Posterior cingulate gyrus (tissue), 11 donors: ENCODE data around the gene NPHS2.
A peak's percentile ranks its signal among the peaks of the same experiment; 100 is the strongest.

Experiments used
- DNase-seq, 10 donors: peaks; one replicate each; pipeline versions ENCODE4 v3.0.0 to v3.0.0-alpha.2; 2020 to 2021; ENCODE audit warnings: mixed read lengths in 3 of 10
- intact Hi-C: fragments of 100-400 bp; cut with DNase I; formaldehyde crosslinking; loops from one replicate; pipeline ENCODE4 v1.15.1; 2023

The NPHS2 gene

DNA sequence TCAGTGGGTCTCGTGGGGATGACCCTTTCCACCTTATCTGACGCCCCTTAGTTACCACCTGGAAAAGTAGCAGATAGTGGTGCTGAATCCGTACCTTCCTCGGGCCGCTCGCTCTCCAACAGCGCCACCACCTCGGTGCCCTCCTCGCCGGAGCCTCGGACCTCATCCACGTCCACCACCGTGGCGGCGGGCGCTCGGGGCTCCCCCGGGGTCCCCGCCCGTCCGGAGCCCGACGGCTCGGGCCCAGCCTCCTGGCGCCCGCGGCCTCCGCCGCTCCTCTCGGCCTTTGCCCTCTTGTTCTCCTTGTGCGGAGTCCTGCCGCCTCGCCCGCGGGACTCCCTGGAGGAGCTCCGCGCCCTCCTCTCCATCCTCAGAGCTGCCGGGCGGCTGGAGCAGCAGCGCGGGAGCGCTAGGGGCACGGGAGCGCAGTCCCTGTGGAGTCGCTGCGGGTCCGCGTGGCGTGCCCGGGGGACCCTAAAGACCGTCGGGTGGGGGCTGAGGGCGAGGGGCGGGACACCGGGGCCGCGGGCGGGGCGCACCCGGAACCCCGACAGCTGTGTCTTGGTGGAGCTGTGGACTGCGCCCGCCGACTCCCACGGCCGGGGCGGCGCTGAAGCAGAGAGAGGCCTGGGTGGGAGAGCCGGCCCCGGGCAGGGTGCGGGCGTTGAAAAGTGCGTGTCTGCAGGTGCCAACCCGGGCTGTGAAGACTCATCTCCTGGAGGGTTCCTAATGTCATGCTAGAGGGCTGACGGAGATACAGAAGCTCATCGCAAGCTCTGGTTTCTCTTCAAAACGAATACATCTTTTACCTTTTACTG, at the start of gene NPHS2:
Gene NPHS2, minus strand, starts transcription at position 452 of the 818 bp plus-strand sequence. Its CDS starts 84 bp downstream, at position 368.
- peak in 1 of 10 donors; percentile 79 for DNase-seq

DNA sequence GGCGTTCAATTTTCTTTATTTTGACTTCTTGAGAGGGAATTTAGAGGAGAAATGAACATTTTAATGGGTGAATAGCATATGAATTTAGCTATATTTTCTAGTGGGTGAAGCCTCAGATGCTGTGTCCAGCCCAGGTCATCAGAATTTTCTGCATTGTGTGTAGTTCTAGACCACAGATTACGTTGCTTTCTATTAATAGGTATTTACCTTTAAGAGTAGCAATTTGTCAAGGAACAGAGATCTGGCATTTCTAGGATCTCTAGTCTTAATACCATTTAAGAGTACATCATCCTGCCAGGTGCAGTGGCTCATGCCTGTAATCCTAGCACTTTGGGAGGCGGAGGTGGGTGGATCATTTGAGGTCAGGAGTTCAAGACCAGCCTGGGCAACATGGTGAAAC, 36.6 kb upstream of the NPHS2 start:
- intact Hi-C loops = no loop called here
- DNase-seq = no peak

More for the DNA sequence above, at the start of gene NPHS2:
- intact Hi-C loops = no loop called here

DNA sequence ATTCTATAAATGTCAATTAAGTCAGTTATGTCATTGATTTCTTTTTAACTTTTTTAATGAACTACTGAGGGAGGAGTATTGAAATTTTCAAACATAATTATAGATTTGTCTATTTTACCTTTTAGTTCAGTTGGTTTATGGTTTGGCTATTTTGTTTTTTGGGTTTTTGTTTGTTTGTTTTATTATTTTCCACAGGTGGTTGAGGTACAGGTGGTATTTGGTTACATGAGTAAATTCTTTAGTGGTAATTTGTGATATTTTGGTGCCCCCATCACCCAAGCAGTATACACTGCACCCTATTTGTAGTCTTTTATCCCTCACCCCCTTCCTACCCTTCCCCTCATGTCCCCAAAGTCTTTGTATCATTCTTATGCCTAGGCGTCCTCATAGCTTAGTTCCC, 25.3 kb upstream of the NPHS2 start:
- DNase-seq = no peak
- intact Hi-C loops = no loop called here

DNA sequence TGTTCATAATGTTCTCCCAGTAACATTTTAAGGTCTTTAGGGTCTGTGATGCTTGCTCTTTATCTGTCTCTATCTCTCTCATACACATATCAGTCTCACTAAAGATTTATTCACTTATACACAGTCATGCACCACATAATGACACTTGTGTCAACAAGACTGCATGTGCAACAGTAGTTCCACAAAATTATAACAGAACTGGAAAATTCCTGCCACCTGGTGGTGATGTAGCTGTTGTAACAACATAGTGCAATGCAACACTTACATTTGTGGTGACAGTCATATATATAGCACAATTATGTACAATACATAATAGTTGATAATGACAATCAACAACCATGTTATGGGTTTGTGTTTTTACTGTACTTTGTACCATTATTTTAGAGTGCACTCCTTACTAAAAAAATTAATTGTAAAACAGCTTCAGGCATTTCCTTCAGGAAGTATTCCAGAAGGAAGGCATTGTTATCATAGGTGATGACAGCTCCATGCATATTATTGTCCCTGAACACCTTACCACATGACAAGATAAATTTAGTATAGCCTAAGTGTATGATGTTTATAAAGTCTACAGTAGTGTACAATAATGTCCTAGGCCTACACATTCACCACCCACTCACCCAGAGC, 24.0 kb upstream of the NPHS2 start:
- intact Hi-C loops = no loop called here
- DNase-seq = no peak

DNA sequence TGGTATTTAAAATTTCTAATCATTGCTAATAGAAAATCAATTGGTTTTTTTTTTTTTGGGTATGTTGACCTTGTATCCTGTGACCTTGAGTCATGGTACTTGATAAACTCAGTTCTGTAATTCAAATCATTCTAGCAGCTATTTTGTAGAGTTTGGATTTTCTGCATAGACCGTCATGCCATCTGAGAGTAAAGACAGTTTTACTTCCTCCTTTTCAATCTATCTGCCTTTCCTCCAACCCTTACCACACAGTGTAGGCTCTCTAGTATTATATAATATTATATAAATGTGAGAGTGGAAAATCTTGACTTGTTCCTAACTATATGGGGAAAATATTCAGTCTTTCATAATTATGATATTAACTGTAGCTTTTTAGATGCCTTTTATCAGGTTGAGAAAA, 22.9 kb upstream of the NPHS2 start:
- intact Hi-C loops = no loop called here
- DNase-seq = no peak

DNA sequence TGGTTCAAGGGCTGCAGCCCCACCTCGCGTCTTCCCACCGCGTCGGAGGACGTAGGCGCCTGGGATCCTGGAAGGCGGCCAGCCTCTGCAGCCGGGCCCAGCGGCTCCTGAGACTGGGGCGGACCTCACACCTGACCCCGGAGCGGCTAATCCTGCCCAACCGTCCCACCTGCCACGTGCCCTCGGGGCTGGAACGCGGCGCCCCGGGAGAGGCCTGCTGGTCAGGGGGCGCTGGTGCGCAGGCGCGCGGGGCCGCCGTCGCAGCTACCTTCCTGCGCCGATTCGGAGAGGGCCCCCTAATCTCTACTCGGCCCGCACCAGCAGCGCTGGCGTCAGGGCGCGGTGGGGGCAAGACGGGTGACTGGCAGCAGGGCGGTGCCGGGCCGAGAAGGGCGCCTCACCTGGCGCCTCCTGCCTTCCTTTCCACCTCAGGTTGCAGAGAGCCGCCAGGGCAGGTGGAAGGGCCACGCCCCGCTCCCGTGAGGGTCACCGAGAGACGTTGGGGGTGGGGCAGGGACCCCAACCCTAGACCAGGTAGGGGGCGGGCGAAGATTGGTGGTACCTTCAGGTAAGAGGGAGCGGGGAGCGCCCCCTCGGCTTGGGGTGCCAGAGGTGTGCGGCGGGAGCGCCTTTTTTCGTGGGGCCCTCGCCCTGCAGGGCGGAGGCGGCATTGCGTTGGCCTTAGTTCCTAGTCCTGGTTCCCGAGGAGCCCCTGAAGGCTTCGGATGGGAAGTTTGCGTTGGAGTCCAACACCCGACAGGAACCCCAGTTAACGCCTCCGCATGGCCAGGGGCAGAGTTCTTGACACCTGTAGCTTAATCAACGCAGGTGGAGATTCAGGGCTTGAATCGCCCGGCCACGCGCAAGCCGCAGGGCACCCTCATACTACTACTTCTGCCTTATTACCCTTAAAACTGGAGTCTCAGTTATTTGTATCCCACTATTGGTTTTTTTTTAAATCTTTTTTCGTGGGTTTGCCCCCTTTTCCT, 16.1 kb upstream of the NPHS2 start, which contains the start of gene TDRD5:
Gene TDRD5, plus strand, starts transcription at position 241 of the 989 bp plus-strand sequence. CDS start 784 bp downstream, outside the sequence.
- peak in 2 of 10 donors; percentile 77 to 84 for DNase-seq
- intact Hi-C loops = no loop called here

DNA sequence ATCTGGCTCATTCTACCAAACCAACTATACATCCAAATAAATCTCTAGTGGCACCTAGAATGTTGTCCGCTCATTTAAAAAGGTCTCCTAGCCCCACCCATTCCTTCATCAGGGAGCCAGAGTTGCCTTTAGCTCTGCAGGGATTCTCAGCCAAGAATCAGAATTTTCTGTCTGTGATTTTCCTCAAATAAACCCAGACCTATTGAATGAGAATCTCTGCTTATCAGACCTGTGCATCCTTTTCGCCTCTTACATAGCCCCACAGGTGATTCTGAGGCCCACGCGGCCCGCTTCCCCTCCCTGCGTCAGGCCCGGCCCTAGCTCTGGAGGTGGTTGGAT, 15.5 kb upstream of the NPHS2 start:
- intact Hi-C loops = no loop called here
- DNase-seq = no peak

DNA sequence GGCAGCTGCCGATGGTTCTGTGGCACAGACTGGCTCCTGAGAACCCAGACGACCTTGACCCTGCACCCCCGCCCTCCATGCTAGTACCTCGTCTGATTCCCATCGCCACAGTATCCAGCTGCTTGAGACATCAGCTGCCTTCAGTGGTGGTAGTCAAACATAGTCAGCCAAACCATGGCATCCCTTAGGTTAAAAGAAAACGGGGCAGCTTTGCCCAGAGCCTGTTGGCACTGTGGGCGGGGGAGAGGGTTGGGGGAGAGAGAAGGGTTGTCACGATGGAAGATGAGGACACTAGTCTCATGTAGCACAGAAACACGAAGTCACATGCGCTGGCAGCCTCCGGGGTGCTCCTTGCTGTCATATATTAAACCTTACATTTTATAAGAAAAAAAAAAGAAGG, 14.9 kb upstream of the NPHS2 start:
- DNase-seq = peak in 1 of 10 donors; percentile 80
- intact Hi-C loops = no loop called here

DNA sequence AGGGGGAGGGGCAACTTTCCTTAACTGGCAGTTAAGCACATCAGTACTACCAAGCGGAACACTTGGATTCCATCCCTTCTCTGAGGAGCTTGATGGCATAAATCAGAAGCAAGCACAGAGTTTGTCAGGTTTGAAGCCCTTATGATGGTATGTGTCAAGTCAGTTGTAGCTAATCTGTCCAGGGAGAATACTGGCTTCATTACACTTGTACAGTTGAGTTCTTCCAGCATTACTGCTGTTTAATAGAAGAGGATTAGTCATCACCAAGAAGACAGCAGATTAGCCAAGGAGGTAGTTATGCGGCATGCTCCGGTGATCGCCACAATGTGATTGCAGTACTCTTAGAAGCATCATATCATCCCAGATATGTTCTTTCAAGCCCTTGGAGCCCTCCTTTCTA, 13.8 kb upstream of the NPHS2 start:
- intact Hi-C loops = no loop called here
- DNase-seq = no peak

DNA sequence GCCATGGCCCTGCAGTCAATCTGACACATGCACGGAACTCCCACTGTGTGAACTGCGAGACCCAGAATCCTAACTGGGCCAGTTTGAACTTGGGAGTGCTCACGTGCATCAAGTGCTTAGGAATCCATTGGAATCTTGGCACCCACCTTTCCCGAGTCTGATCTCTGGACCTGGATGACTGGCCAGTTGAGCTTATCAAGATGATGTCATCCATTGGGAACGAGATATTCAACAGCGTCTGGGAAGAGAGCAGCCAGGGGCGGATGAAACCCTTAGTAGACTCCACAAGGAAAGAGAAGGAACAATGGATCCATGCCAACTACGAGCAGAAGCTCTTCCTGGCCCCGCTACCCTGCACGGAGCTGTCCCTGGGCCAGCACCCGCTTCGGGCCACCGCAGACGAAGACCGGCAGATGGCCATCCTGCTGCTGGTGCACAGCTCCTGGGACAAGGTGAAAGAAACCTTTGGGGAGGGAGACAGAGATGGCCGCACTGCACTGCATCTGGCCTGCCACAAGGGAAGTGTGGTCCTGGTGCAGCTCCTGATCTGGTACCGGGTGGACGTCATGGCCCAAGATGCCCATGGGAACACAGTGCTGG, 12.8 kb upstream of the NPHS2 start:
- intact Hi-C loops = no loop called here
- peak in 2 of 10 donors; percentile 73 to 74 for DNase-seq

DNA sequence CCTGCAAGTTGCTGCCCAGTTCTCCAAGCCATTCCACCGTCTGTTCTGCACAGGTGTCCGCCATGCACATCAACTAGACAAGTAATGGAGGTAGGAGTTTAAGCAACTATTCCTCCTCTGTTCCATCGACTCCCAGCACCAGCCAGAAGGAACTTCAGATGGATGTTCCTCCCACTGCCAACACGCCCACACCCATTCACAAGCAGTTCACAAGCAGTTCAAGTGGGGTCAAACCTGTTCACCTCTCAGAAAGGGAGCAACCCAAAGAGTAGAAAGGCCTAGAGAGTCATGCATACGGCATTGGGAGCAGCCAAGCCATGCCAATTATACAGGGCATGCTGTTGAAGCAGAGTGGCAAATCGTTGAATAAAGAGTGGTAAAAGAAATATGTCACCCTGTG, 11.6 kb upstream of the NPHS2 start:
- DNase-seq = no peak
- intact Hi-C loops = no loop called here

DNA sequence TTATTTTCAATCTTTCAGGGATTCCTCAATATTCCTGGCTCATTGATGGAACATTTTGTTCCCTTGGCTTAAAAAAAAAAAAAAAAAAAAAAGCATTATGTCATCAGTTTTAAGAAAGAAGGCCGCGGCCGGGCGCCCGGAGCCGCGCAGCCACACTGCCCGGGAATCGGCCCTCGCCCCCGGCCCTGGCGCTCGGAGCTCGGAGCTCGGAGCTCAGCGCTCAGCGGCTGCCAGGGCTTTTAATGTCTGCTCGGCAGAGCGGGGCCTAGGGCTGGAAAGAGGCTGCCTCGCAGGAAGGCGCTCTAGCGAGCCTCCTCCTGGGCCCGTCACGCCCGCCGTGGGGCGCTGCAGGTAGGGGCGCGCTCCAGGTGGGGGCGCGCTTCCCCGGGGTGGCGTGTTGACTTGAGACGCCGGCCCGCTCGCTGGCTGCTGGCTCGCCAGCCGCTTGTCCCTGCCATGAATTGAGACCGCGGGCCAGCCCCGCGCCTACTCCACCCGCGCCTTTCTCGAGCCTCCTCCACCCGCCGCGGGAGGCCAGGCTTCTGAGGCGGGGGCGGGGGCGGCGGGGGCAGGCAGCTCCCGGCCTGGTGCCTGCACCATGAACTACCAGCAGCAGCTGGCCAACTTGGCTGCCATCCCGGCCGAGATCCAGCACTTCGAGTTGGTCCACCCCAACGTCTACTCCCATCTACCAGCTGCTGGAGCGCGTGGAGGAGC, 10.5 kb upstream of the NPHS2 start:
- intact Hi-C loops = no loop called here
- peak; percentile 37 to 94 (median 57) for DNase-seq

DNA sequence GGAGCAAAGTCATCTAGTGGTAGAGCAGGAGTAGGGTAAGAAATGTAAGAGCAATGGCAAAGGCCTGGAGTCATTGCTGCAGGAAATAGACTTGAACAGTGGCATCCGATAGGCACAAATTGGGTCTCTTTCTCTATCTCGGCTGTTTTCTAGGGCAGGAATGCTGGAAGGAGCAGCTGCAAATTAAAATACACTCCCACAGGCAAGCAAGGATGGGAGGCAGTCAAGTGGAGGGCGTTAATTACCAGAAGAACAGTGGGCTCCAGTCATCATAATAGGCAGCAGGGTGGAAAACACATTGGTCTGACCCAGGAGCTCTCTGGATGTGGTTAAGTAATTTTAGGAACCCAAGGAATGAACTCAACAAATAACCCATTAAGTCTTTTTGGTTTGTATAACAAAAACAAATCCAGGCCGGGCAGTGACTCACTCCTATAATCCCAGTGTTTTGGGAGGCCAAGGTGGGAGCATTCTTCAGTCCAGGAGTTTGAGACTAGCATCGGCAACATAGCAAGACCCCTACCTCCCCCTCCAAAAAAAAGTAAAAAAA, 8.1 kb upstream of the NPHS2 start:
- DNase-seq = no peak
- intact Hi-C loops = no loop called here

DNA sequence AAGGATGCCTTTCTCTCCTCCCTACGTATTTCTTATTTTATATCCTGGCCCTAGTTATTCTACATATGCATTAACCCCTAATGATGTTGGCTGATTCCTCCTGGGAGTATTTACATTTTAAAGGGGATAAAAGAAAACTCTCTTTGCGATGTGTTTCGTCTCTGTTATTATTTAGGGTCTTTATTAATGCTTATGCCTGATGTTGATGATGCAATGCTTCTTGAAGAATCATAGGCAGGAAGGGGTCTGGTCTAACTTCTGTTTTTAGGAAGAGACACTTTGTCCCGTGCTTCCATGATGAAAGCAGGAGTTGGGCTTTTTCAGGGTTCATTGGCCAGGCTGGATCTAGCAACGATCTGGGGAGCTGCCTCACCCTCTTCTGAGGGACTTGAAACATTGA, 761 bp upstream of the NPHS2 start:
- no peak for DNase-seq
- intact Hi-C loops = no loop called here

DNA sequence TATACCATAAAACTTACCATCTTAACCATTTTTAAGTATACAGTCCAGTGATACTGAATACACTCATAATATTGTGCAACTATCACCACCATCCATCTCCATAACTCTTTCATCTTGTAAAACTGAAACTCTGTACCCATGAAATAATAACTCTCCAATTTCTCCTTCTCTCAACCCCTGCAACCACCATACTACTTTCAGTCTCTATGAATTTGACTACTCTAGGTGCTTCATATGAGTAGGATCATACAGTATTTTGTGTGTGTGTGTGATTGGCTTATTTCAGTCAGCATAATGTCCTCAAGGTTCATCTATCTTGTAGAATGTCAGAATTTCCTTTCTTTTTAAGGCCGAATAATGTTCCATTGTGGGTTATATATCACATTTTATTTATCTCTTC, 17.7 kb downstream of the NPHS2 start:
- intact Hi-C loops = no loop called here
- DNase-seq = no peak

DNA sequence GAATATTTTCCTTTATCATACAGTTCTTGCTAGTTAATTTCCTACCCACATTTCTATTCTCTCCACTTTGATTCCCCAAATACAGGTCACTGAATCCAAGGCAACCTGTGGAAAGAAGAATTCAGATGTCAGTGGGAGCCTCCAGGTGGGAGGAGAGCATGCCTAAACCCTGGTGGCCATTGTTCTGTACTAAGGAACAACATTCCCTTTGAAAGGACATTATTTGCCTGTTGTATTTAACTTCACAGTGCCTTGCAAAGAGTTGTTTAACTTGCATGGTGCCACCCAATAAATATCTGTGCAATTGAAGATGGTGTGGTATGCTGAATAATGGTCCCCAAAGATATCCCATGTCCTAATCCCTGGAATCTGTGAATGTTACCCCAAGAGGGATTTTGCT, 21.3 kb downstream of the NPHS2 start:
- intact Hi-C loops = no loop called here
- no peak for DNase-seq

DNA sequence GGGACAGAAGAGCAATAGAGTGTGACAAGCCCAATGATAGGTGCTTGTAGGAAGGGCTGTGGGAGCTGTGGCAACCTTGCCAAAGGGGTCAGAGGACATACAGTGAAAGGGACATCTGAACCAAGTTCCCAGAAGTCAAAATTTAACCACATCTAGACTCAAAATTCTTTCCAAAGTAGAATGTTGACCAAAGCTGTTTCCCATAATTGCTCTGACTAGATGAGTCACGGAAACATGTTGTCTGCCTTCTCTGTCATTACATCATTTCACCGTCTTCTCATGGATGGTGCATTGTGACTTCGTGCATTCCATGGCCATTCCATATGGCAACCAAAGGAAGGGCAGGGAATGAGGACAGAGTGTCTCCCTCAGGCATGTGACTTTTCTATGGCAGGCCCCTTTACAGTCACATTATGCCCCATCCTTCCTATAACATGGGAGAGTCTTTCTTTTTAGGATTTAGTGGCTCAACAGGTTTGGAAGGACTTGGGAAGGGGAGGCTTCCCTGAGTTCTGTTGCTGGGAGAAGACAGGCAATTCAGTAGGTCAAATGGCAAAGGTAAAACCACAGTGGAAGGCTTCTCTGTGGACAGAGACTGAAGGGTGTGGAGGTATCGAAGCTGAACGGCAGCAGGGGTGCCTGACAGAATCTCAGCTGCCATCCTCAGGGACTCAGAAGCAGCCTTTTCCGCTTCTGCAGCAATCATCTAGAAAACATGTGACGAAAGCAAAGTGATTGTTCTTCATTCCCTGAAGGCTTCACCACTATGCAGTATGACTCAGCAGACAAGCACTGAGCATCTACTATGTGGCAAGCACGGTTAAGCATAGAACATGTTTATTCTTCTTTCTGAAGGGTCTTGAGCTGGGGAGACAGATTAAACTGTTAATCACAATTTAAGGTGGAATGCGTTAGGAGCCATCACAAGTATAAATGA, 24.7 kb downstream of the NPHS2 start:
- no peak for DNase-seq
- intact Hi-C loops = no loop called here

DNA sequence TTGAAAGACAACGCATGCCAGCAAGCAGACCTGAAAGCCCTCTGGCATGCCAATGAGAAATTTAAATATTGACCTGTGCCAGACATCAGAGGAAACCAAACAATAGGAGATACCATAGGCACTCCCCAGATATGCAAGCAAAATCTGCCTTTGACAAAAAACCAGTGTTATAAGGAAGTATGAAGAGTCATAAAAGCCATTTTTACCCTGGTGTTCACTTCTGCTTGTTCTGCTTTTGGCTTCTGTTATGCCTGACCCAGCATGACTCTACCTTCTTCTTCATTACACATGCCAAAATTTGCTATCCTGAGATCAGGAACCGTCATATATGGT, 26.4 kb downstream of the NPHS2 start:
- intact Hi-C loops = no loop called here
- DNase-seq = no peak
